GM19238 (cell line): Measurements from ENCODE around the gene CALR3.
"Not testable (repeated sequence)": the region's sequence is repeated elsewhere in the genome, so short reads cannot be mapped to it uniquely, and the experiment has no call there.

Source experiments
- DNase-seq: peaks from one replicate; pipeline ENCODE4 v3.0.0; 2011; ENCODE audit warnings: low spot score; ENCODE audit not compliant: insufficient read length

Gene CALR3

GRCh38 chr19:16524991-16525734 lies 29.2 kb upstream of the CALR3 start:
- no peak for DNase-seq

GRCh38 chr19:16522559-16523377 lies 26.8 kb upstream of the CALR3 start:
- DNase-seq, result no peak

GRCh38 chr19:16521715-16522289 lies 25.8 kb upstream of the CALR3 start:
- no peak for DNase-seq

- no peak for DNase-seq
These were observed 25.1 kb upstream of the CALR3 start for GRCh38 chr19:16520986-16521624.

- no peak for DNase-seq
These were observed 24.4 kb upstream of the CALR3 start for GRCh38 chr19:16520074-16520973.

- DNase-seq, result no peak
These were observed 23.3 kb upstream of the CALR3 start for GRCh38 chr19:16519230-16519687.

- no peak for DNase-seq
These were observed 22.7 kb upstream of the CALR3 start for GRCh38 chr19:16518483-16519229.

- no peak for DNase-seq
These were observed 22.1 kb upstream of the CALR3 start for GRCh38 chr19:16518061-16518460.

- no peak for DNase-seq
These were observed 21.1 kb upstream of the CALR3 start for GRCh38 chr19:16516923-16517610.

GRCh38 chr19:16516381-16516780 lies 20.4 kb upstream of the CALR3 start:
- DNase-seq, result no peak

- DNase-seq, result no peak
These were observed 18.5 kb upstream of the CALR3 start for GRCh38 chr19:16514383-16515019.

GRCh38 chr19:16512611-16513010 lies 16.6 kb upstream of the CALR3 start:
- not testable (repeated sequence) for DNase-seq

- no peak for DNase-seq
These were observed 13.4 kb upstream of the CALR3 start for GRCh38 chr19:16509141-16510061.

- DNase-seq, result no peak
These were observed 12.6 kb upstream of the CALR3 start for GRCh38 chr19:16508546-16508945.

- DNase-seq, result no peak
These were observed 11.0 kb upstream of the CALR3 start for GRCh38 chr19:16506961-16507360.

GRCh38 chr19:16506161-16506560 lies 10.2 kb upstream of the CALR3 start:
- not testable (repeated sequence) for DNase-seq

GRCh38 chr19:16504271-16504670 lies 8.3 kb upstream of the CALR3 start:
- no peak for DNase-seq

- DNase-seq, result no peak
These were observed 1.9 kb upstream of the CALR3 start for GRCh38 chr19:16497837-16498236.
